Glutamatergic neuron (in vitro differentiated cells): ENCODE data around the gene F12. TPM values are rescaled to one million over a fixed set of nuclear protein-coding genes. Genes with fewer than 3 reads are reported as not detected.

Experiments used
- DNase-seq: peaks from one replicate; pipeline ENCODE4 v3.0.0; 2022
- H3K27ac Mint-ChIP-seq: one replicate; pipeline ENCODE4 v1.8.0; 2020; ENCODE audit warnings: mild to moderate bottlenecking, mixed read lengths, inconsistent platforms; ENCODE audit not compliant: unreplicated experiment
- H3K27me3 Mint-ChIP-seq: one replicate; pipeline ENCODE4 v1.8.0; 2020; ENCODE audit warnings: mild to moderate bottlenecking, moderate library complexity, mixed read lengths, inconsistent platforms; ENCODE audit not compliant: unreplicated experiment
- H3K36me3 Mint-ChIP-seq: one replicate; pipeline ENCODE4 v1.8.0; 2020; ENCODE audit warnings: mild to moderate bottlenecking, mixed read lengths, inconsistent platforms; ENCODE audit not compliant: unreplicated experiment
- H3K4me1 Mint-ChIP-seq: one replicate; pipeline ENCODE4 v1.8.0; 2020; ENCODE audit warnings: mild to moderate bottlenecking, low read depth, mixed read lengths, inconsistent platforms; ENCODE audit not compliant: unreplicated experiment
- H3K4me3 Mint-ChIP-seq: one replicate; pipeline ENCODE4 v1.8.0; 2020; ENCODE audit warnings: mild to moderate bottlenecking, mixed read lengths, inconsistent platforms; ENCODE audit not compliant: unreplicated experiment
- H3K9me3 Mint-ChIP-seq: one replicate; pipeline ENCODE4 v1.8.0; 2020; ENCODE audit warnings: mild to moderate bottlenecking, moderate library complexity, mixed read lengths, inconsistent platforms; ENCODE audit not compliant: unreplicated experiment
- total RNA-seq: library from RNA; stranded (reverse); fragmentation: NEBNext Ultra II Directional; extraction: Animal tissue kit (Norgen Biotek cat#: 25700); gene quantifications from one replicate; pipeline ENCODE4 v1.2.1, GENCODE V29; 2021; ENCODE audit not compliant: unreplicated experiment
- TF ChIP-seq, protein P1 (sequence below): fragments of 200-600 bp; sonication (generic); IDR thresholded peaks from one replicate; pipeline ENCODE4 v1.5.0; 2021; ENCODE audit not compliant: partially characterized antibody, unreplicated experiment

Gene F12
- total RNA-seq, 1 donor from 2014 or later = 5.4 TPM

DNA sequence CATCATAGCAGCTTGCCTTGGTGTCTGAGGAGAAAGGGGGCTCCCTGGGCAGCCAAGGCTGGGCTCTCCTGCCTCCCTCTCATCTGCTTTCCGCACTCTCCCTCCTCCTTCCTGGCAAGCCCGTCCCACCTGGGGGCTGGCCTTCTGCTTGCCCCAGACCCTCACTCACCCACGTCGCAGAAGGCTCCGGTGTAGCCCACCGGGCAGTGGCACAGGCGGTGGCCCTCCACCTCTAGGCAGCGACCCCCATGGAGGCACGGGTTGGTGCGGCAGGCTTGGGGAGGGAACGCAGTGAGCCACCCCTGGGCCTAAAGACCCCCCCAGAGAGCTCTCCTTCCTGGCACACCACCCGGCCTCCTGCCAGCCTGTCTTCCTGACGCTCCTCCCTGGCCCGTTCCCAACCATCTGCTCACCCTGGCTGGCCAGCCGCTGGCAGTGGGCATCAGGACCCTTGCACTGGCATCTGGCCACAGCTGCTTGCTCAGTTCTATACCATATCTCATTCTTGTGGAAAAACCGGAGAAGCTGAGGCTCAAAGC, 4.7 kb downstream of the F12 start:
- H3K9me3 Mint-ChIP-seq = peaks cover 8% of the 10 kb centered on the region
- TF ChIP-seq, protein P1, sequence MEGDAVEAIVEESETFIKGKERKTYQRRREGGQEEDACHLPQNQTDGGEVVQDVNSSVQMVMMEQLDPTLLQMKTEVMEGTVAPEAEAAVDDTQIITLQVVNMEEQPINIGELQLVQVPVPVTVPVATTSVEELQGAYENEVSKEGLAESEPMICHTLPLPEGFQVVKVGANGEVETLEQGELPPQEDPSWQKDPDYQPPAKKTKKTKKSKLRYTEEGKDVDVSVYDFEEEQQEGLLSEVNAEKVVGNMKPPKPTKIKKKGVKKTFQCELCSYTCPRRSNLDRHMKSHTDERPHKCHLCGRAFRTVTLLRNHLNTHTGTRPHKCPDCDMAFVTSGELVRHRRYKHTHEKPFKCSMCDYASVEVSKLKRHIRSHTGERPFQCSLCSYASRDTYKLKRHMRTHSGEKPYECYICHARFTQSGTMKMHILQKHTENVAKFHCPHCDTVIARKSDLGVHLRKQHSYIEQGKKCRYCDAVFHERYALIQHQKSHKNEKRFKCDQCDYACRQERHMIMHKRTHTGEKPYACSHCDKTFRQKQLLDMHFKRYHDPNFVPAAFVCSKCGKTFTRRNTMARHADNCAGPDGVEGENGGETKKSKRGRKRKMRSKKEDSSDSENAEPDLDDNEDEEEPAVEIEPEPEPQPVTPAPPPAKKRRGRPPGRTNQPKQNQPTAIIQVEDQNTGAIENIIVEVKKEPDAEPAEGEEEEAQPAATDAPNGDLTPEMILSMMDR = no peak
- H3K4me1 Mint-ChIP-seq = peaks cover 4% of the 10 kb centered on the region
- H3K36me3 Mint-ChIP-seq = no peaks in the 10 kb centered on the region
- DNase-seq = no peak
- no peak overlapping the region for H3K27ac Mint-ChIP-seq
- peak overlapping the region; percentile 63 for H3K4me3 Mint-ChIP-seq
- H3K27me3 Mint-ChIP-seq = peaks cover 16% of the 10 kb centered on the region

DNA sequence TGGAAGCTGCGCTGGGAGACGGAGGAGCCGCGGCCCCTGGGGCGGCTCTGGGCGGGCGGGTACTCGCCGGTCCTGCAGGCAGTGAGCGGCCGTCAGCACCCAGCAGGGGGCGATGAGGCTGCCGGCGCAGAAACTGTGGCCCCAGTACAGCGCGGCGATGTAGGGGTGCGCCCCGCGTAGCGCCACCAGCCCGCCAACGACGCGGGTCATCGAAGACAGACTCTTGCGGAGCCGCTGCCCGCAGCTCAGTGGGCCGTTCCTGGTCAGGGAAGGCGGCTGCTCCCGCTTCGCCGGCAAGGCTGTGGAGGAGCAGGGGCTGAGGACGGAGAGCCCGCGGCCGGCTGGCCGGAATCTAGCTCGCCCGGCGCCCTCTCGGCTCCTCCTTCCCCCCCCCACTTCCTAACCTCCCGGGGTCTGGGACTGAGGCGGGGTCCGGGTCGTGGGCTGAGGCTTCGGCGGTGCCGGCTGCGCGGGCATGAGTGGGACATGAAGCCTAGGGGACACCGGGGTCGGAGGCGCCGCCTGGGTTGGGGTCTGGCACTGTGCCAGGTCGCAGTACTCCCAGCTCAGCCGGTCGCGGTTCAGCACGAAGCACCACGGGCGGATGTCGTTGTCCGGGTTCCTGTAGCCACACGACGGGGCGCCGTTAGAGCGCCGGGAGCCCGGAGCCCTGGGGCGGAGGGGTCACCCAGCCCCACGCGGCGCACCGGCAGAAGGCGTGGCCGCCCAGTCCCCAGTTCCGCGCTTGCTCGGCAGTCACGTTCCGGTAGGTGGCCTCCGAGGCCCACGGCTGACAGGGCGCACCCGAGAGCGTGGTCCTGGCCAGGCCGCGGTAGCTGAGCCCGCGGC, 5.3 kb downstream of the F12 start:
- Mint-ChIP-seq H3K27ac (no peak overlapping the region), H3K4me1 (peaks cover 4% of the 10 kb centered on the region), H3K27me3 (peaks cover 14% of the 10 kb centered on the region), H3K36me3 (no peaks in the 10 kb centered on the region), H3K9me3 (peaks cover 6% of the 10 kb centered on the region), H3K4me3 (peak overlapping the region; percentile 92)
- TF ChIP-seq, protein P1 = peak; percentile 83
- peak; percentile 85 for DNase-seq

DNA sequence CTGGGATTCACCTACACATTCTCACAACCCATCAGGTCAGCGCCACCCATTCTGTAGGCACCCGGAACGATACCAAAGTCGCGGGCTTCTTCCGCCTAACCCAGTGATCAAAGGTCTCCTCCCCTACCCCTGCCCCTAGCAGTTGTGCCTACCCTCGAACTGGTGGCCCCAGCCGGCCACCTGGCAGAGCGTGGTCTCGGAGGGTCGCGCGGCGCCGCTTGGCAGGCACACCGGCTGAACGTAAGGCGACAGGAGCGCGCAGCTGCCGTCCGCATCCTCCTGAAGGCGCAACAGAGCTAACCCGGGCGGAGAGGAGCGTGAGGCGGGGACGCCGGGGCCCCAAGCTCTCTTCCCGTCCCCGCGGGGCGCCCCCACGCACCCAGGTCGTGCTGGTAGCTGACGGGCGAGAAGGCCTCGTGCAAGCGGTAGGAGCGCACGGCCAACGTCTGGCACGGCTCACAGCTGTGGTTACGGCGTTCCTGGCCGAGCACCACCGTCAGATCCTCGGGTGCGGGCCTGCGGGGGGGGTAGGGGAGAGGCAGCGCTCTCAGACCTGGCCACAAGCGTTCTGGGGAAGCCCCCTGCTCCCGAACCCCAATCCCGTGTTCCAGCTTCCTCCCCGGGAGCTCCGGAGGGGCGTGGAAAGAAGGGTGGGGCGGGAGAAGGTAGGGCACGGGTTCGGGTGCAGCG, 6.1 kb downstream of the F12 start:
- H3K4me1 Mint-ChIP-seq = peaks cover 4% of the 10 kb centered on the region
- H3K36me3 Mint-ChIP-seq = no peaks in the 10 kb centered on the region
- TF ChIP-seq, protein P1 = no peak
- DNase-seq = peak; percentile 47
- H3K27me3 Mint-ChIP-seq = peaks cover 9% of the 10 kb centered on the region
- peaks cover 6% of the 10 kb centered on the region for H3K9me3 Mint-ChIP-seq
- peak overlapping the region; percentile 92 for H3K4me3 Mint-ChIP-seq
- H3K27ac Mint-ChIP-seq = peak overlapping the region; percentile 90

DNA sequence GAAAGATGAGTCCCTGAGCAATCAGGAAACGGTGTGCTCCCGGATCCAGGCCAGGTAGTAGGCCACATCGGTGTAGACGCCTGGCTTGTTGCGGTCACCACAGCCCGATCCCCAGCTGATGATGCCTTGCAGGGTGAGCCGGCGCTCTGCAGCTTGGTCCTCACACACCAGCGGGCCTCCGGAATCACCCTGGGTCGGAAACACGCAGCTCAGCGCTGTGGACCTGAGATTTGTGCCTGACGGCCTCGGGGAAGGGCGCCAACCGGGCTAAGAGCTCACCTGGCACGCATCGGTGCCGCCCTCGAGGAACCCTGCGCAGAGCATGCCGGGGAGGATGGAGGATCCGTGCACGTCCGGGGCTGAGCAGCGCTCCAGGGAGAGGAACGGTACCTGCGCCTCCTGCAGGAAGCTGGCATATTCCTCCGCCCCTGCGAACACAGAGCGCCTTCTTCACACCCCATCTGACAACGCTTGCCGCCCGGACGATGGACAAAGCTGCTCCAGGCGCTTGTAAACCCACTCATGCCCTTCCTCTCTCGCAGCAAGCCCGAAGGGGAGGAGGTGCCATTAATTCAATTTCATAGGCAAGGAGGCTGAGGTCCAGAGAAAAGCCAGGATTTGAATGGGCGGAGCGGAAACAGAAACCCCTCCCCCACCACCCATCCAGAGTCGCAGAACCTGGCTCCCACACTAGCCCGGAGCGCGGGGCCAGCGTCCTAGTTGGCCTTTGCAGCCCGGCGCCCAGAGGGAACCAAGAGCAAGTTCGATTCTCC, 6.9 kb downstream of the F12 start:
- Mint-ChIP-seq H3K27me3 (peaks cover 9% of the 10 kb centered on the region), H3K4me1 (peaks cover 4% of the 10 kb centered on the region), H3K27ac (peak overlapping the region; percentile 90), H3K9me3 (peaks cover 6% of the 10 kb centered on the region), H3K4me3 (peak overlapping the region; percentile 92), H3K36me3 (no peaks in the 10 kb centered on the region)
- DNase-seq = peak; percentile 82
- TF ChIP-seq, protein P1 = peak; percentile 23
